ENCODE measurements around the gene MRGPRD.

MRGPRD gene

GRCh38 chr11:68997995-68998348 lies 17.2 kb upstream of the MRGPRD start:
- no peak overlapping the region for H3K4me3 ChIP-seq (ENCODE audit: low read depth, low read length)
- TF ChIP-seq CTCF (IDR thresholded peaks at IDR 0.05; ENCODE audit: borderline replicate concordance, insufficient read depth, low read depth, low read length), result no peak

- H3K4me3 ChIP-seq (ENCODE audit: low read depth, low read length), result no peak overlapping the region
- TF ChIP-seq CTCF (IDR thresholded peaks at IDR 0.05; ENCODE audit: borderline replicate concordance, insufficient read depth, low read depth, low read length), result no peak
Measured at GRCh38 chr11:68997124-68997994, 16.6 kb upstream of the MRGPRD start.

- TF ChIP-seq CTCF (IDR thresholded peaks at IDR 0.05; ENCODE audit: borderline replicate concordance, insufficient read depth, low read depth, low read length), result no peak
Measured at GRCh38 chr11:68996376-68997123, 15.8 kb upstream of the MRGPRD start.

GRCh38 chr11:68994894-68995285 lies 14.1 kb upstream of the MRGPRD start:
- H3K4me3 ChIP-seq (ENCODE audit: low read depth, low read length), result no peak overlapping the region
- no peak for TF ChIP-seq CTCF (IDR thresholded peaks at IDR 0.05; ENCODE audit: borderline replicate concordance, insufficient read depth, low read depth, low read length)

More at GRCh38 chr11:68996376-68997123, 15.8 kb upstream of the MRGPRD start:
- no peak overlapping the region for H3K4me3 ChIP-seq (ENCODE audit: low read depth, low read length)

GRCh38 chr11:68994161-68994893 lies 13.5 kb upstream of the MRGPRD start:
- no peak overlapping the region for H3K4me3 ChIP-seq (ENCODE audit: low read depth, low read length)
- no peak for TF ChIP-seq CTCF (IDR thresholded peaks at IDR 0.05; ENCODE audit: borderline replicate concordance, insufficient read depth, low read depth, low read length)

- no peak overlapping the region for H3K4me3 ChIP-seq (ENCODE audit: low read depth, low read length)
- TF ChIP-seq CTCF (IDR thresholded peaks at IDR 0.05; ENCODE audit: borderline replicate concordance, insufficient read depth, low read depth, low read length), result no peak
Measured at GRCh38 chr11:68993546-68993945, 12.8 kb upstream of the MRGPRD start.
